GM18907 (cell line): ENCODE results near the gene SPRN.
"Not testable (repeated sequence)": the region's sequence is repeated elsewhere in the genome, so short reads cannot be mapped to it uniquely, and the experiment has no call there.

ENCODE experiments used
- ATAC-seq: cut with Tn5 transposase; IDR thresholded peaks from one replicate; pipeline ENCODE4 v1.9.1; 2021; ENCODE audit warnings: mild to moderate bottlenecking, moderate library complexity; ENCODE audit not compliant: unreplicated experiment

The SPRN gene

DNA sequence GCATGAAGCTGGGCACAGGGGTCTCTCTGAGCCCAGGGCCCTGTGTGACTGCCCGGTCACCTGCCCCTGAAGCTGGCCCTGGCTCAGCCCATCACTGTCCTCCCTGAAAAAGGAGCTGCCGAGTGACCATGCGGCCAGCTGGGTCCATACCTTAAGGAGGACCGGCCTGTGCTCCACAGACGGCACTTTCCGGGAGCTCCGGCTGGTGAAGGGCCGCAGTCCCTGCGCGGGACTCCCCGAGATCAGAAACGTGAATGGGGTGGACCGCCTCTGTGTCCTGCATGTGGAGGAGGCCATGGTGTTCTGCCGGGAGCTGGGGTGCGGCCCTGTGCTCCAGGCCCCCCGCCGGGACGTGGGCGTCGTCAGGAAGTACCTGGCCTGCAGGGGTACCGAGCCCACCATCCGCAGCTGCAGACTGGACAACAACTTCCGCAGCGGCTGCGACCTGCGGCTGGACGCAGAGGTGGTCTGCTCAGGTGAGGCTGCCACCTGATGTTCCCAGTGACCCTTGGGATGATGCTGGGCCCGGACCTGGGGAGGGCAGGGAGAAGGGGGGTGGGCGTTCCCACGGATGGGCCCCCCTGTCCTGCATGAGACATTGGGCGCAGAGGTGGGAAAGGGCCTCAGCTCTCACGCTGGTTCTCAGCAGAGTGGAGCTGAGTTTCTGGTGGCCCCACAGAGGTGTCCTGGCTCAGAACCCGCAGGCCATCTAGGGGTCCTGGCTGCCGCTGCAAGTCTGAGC, 32.8 kb upstream of the SPRN start:
- ATAC-seq, result no peak

DNA sequence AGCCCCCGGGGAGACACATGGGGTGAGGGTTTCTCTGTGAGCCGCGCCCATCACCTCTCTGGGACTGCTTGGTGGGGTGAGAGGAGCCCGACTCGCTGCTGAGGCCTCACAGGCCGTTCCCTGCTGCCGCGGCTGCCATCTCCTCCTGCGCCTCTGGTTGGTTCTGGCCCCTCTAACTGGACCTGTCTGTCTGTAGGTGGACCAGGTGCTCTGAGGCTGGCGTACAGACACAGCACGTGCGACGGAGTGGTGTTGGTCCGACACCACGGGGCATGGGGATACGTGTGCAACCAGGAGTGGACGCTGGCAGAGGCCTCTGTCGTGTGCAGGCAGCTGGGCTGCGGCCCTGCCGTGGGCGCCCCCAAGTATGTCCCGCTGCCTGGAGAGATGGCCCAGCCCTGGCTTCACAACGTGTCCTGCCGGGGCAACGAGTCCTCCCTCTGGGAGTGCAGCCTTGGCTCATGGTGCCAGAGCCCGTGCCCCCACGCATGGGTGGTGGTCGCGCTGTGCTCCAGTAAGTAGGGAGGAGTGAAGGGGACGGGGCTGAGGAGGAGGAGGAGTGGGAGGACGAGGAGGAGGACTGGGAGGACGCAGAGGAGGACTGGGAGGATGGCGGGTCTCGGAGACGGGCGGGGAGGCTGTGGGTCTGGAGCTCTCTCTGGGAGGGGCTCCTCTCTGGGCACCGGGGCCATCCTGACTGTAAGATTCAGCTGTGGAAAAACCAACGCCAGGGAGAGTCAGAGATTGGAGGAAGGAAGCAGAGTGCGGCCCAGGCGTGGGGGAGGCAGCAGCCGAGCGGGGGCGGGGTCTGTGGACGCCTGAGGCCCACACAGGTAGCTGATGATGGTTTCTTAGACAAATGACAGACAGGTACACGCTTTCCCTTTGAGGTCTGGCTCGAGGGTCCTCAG, 31.9 kb upstream of the SPRN start:
- ATAC-seq, result no peak

DNA sequence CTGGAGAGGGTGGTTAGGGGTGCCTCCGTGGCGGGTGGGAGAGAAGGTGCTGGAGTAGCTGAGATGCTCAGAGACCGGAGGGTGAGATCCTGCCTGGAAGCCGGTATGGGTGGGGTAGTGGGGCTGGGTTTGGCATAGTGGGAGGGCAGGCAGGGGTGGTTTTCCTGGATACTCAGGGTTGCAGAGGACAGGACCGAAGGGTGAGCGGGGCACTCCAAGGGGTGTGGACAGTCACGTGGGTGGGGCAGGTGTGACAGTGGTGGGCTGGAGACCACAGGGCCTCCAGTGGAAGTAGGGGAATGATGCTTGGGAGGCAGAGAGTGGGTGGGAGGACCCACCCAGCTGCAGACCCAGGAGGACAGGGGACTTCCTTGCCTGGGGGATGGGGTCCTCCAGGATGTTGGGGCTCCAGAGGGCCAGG, 31.2 kb upstream of the SPRN start:
- ATAC-seq, result no peak

DNA sequence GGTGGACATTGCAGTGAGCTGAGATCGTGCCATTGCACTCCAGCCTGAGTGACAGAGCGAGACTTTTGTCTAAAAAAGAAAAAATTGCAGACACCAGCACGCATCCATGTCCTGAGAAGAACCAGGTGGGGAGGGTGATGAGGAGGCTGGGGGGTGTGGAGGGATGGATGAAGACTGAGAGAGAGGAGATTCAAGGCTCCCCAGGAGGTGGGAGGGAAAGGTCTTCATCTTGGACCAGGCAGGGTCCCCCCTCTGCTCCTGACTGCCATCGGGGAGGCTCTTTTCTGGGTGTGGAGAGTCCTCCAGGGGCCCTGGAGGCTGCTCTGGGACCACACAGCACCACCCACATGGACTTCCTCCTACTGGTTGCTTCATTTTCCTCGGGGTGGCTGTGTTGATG, 30.8 kb upstream of the SPRN start:
- no peak for ATAC-seq

DNA sequence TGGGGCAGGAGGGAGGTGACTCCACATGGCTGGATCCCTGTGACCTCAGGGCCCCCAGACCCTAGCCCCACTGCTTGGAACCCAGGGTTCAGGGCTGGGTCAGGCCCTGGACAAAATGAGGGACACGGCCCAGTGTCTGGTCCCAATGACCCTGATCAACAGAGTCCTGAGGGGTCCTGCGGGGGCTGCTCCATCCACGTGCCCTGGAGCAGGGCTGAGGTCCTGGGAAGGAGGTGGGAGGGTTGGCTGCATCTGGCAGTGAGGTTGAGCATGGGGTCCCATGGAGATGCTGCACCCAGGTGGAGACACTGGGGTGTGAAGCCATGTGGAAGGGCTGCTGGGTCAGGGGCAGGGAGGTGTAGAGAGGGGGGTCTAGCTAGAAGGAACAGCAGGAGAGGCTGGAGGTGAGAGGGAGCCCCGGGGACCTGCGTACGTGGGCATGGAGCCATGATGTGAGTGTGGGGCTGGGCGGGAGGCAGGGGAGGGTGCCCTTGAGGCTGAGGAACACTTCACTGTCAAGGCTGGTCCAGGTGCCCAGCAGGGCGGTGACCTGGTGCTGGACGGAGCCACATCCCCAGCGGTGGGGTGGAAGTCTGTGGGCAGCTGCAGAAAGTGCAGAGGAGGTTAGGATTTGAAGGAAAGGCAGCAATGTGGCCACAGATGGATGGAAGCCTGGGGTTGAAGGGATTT, 29.9 kb upstream of the SPRN start:
- ATAC-seq, result no peak

DNA sequence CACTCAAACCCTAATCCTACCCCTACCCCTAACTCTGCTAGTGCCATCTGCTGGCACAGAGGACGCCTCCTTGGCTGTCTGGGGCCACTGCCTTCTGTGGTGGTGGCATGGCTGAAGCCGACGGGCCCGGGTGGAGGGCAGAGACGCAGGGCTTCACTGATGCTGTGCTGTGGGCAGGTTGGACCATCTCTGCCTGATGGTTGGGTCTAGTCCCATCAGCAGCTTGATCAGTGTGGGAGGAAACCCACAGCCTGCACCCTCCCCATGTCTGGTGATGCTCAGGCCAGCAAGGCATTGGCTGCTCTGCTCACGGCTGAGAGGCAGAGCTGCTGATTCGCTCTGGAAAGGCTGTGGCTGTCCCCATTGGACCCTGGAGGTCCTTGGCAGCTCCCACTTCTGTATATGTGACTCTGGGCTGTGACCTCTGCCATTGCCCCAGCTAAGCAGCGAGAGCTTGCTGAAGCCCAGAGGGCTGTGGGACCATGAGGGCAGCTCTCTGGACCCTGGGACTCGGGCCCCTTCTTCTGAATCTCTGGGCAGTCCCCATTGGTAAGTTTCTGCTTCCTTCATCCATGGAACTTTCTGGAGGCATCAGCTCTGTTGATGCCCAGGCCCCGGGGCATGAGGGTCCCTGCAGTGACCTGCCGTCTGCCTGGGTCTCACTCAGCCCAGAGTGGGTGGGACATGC, 29.2 kb upstream of the SPRN start, which contains the start of gene SCART1:
TSS of gene SCART1 (plus strand) at position 430 of the 688 bp plus-strand sequence. CDS start at position 483, 53 bp downstream.
- no peak for ATAC-seq

DNA sequence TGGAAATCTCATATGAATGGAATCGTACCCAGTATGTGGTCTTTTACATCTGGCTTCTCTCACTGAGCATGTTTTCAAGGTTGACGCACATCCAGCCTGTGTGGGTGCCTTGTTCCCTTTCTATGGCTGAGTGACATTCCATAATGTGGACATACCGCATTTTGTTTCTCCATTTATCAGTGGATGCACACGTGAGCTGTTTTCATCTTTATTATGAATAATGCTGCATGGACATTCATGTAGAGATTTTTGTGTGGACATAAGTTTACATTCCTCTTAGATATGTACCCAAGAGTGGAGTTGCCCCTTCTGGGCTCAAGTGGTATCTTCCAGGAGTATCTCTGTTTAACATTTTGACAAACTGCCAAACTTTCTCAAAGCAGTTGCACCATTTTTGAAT, 28.0 kb upstream of the SPRN start:
- ATAC-seq, result no peak

DNA sequence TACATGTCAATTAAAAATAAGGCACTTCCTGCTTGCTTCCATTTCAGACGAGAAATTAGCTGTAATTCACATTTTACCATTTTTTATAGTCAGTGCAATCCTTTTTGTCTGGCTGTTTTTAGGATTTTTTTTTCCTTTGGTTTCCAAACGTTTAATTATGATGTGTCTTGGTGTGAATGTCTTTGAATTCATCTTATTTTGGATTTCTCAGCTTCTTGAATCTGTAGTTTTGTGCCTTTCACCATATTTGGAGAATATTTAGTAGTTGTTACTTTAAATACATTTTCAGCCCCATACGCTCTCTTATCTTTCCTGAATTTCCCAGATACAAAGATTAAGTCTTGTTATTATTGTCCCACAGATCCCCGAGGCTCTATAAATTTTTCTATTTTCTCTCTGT, 26.9 kb upstream of the SPRN start:
- no peak for ATAC-seq

DNA sequence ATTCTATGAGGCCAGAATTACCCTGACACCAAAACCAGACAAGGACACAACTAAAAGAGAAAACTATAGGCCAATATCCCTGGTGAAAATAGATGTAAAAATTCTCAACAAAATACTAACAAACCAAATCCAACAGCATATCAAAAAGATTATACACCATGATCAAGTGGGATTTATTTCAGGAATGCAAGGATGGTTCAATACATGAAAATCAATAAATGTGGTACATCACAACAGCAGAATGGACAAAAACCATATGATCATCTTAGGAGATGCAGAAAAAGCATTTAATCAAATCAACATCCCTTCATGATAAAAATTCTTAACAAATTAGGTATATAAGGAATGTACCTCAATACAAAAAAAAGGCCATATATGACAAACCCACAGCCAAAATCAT, 23.7 kb upstream of the SPRN start:
- ATAC-seq, result no peak

DNA sequence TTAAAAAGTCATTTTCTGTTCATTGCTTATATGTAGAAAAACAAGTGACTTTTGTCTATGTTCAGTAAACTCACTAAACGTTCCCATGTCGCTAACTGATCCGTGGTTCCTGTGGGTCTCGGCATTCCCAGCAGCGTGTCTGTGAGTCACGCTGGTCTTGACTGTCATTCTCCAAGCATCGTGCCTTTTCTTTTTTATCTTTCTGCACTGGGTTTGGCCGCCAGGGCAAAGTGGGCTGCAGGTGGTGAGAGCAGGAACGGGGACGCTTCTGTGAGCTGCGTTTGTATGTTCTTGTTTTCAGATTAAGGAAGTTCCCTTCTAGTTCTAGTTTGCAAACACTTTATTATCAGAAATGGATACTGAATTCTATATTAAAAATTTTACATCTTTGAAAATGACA, 22.6 kb upstream of the SPRN start:
- no peak for ATAC-seq

DNA sequence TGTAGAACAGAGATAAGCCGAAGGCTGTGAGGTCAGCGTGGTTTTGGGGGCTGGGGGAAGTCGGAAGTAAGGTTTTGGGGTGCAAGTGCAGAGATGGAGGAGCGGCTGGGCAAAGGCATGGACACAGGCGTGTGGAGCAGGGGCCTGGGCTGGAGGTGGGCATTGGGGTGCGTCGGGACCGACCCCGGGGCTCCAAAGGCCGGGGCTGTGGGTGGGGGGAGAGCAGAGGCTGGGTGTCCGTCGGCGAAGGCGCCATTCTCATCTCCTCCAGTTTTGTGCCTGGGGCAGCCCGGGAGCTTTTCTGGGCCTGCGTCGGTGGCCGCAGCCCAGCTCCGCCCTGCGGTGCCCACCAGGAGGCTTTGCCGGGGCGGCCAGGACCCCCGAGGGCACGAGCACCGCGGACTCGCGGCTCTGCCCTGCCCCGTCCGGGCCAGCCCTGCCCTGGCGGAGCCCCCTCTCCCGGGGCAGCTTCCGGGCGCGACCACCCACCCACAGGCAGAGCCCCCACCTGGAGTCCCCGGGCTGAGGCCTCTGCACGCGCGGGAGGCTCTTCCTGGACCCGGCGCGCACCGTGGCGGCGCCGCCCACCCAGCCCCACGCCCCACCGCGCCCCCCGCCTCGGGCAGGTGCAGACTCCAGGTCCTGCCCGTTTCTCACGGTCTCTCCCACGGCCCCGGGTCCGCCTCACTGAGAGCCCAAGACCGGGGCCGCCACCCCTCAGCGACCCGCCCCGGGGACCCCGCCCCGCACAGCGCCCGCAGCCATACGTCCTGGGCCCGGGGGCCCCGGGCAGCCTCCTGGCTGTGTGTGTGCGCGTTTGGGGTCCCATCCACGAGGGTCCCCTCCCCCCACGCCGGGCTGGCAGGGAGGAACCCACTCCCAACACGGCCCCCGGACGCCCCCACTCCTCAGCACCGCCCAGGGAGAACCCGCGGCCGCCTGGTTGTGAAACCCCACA, 21.6 kb upstream of the SPRN start:
- ATAC-seq, result no peak

DNA sequence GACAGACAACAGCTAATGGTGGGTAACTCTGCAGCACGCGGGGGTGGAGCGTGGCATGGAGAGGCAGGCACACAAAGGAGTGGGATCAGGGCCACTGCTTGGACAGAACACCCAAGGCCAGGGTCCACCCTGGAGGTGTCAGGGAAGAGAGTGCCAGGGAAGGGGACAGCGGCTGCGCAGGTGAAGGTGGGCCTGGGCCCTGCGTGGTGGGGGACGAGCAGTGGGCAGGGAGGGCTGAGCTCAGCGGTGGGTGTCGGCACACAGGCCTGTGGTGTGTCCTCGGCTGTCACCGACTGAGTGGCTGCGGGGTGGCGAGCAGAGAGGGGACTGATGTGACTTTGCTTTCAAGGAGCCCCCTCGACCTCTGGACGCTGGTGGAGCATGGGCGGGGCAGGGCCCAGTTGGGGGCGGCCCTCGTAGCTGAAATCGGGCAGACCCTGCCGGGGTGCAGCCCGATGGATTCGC, 20.9 kb upstream of the SPRN start:
- ATAC-seq, result no peak

DNA sequence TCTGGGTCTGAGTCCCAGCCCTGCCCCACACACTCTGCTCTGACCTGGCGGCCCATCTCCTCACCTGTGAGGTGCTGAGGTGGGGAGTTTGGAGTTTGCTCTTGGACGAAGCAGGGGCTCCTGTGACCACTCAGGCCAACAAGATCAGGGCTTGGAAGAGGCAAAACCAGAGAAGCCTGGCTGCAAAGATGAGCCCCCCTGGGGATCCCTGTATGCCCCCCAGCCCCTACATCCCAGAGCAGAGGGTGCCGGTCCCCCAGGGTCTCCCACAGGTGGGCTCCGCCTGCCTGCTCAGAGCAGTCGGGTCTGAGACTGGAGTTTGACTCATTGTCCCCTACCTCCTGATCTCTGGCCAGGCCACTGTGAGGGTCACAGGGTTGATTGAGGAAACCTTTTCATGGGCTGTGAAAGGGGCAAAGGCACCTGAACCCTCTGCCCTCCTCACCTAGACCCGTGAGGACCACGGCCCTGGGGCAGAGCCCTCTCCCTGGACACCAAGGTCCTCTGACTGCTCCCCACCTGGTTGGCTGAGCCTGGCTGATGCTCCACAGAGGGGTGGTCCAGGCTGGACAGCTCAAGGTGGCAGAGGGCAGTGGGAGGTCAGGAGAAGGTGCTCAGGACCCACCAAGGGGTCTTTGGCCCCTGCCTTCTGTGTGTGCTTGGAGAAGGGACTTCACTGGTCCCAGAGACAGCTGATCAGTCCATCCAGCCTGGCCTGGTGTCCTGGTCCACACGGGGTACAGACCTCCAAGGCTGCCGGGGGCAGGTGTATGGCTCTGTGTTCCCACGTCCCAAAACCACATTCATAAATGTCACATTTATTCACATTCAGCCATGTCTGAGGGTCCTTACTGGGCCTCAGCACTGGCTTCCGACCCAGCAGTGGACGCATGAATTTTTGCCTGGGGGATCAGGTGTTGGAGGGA, 20.2 kb upstream of the SPRN start:
- no peak for ATAC-seq

DNA sequence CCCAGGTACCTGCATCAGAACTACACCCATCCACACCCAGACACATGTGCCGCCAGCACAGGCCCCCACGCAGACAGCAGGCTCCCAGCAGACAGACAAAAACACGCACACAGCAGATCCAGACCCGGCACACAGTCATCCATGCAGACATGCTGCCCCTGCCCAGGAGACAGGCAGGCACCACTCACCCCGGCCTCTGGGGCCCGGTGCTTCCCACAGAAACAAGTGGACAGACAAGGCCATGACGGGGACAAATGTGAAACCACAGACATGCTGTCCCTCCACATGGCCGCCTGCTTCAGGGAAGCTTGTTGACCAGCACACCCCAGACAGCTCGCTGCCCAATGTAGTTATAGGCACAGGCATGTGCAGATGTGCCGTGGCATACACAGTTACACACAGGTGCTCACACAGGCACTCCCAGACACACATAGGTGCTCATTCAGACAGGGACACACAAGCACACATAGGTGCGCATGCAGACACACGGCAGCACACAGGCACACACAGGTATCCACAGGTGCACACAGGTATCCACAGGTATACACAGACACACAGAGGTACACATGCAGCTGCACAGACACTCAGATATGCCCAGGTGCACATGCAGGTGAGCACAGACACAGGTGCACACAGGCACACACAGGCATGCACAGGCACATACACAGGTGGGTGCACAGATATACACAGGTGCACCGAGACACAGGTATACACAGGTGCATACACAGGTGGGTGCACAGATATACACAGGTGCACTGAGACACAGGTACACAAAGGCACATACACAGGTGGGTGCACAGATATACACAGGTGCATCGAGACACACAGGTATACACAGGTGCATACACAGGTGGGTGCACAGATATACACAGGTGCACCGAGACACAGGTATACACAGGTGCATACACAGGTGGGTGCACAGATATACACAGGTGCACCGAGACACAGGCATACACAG, 18.8 kb upstream of the SPRN start:
- no peak for ATAC-seq

DNA sequence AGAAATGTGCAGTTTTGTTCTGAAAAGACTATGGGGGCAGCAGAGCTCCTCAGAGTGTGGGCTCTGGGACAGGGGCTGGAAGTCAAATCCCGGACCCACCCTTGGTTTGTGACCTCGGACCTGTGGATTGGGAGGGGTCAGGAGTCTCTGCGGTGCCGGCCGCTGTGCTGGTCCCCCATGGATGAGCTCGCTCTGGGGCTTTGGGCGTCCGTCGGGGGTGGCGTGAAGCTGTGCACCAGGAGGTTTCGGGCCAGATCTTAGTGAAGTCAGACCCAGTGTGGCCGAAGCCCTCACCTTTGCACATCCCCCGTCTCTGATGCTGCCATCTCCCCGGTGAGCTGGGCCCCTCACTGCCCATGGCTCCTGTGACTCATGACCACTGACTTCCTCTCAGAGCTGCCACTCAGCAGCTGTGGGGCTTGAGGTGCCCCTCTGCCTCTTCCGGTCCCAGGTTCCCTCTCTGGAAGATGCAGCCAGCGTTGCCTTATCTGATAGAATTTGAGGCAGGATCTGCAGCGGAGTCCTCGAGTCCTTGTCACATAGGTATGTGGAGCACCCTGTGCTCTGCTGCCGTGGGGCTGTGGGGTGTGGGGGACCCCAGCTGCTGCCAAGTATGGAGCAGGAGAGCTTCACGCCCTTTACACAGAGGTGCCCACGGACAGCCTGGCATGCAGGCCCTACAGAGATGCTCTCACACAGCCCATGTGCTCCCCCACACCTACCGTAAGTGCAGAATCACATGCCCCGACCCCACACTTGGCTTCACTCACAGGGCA, 18.0 kb upstream of the SPRN start:
- ATAC-seq, result no peak

DNA sequence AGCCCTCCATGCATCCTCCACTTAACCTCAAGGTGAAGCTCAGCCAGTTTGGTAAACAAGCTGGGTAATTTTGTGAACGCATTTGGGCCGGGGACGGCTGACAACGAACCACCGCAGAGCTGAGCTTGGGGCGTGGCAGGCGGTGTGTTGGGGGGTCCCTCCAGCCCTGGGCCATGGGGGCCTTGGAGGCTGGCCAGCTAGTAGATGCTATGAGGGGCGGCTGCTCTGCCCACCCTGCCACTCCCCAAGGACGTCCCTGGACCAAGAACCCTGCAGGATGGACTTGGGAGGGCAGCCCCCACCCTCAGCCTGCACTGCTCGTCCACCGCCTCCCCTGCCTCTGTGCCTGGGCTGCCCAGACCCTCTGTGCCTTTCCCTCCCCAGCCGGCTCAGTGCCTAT, 17.4 kb upstream of the SPRN start:
- ATAC-seq, result no peak

DNA sequence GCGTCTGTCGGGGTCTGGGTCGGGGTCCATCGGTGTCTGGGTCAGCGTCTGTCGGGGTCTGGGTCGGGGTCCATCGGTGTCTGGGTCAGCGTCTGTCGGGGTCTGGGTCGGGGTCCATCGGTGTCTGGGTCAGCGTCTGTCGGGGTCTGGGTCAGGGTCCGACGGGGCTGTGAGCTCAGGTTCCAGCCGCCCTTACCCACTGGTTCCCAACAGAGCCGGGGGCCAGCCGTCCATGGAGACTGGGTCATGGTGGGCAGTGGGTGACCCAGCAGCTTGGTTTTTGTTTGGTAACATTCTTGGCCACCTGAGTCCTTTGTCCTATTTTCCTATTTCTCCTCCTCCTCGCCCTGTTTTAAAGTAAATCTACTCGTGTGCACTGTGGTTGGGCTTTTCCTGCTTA, 16.9 kb upstream of the SPRN start:
- not testable (repeated sequence) for ATAC-seq
